Measurements from ENCODE around the gene FCN1.

The FCN1 gene

GRCh38 chr9:134933076-134933659 is 15.5 kb upstream of the FCN1 start:
- DNase-seq = no peak
- no peak overlapping the region for H3K27ac ChIP-seq
- H3K4me1 ChIP-seq = no peaks in the 10 kb centered on the region
- intact Hi-C loops (cut with DNase I; ENCODE audit: low total_unique reads) = no loop called here
- H3K27me3 ChIP-seq = peaks cover 0 to 76% of the 10 kb centered on the region in 2 donors
- no peaks in the 10 kb centered on the region for H3K36me3 ChIP-seq
- TF ChIP-seq CTCF (IDR thresholded peaks at IDR 0.05) = no peak
- H3K9me3 ChIP-seq = no peaks in the 10 kb centered on the region
- H3K4me3 ChIP-seq = no peak overlapping the region

GRCh38 chr9:134932606-134933005 is 14.9 kb upstream of the FCN1 start:
- no peak for DNase-seq
- Histone ChIP-seq H3K27me3 (peaks cover 0 to 71% of the 10 kb centered on the region in 2 donors), H3K4me3 (no peak overlapping the region), H3K36me3 (no peaks in the 10 kb centered on the region), H3K4me1 (no peaks in the 10 kb centered on the region), H3K27ac (no peak overlapping the region), H3K9me3 (no peaks in the 10 kb centered on the region)
- intact Hi-C loops (cut with DNase I; ENCODE audit: low total_unique reads) = no loop called here
- TF ChIP-seq CTCF (IDR thresholded peaks at IDR 0.05) = no peak

GRCh38 chr9:134932171-134932570 is 14.5 kb upstream of the FCN1 start:
- no peak for DNase-seq
- intact Hi-C loops (cut with DNase I; ENCODE audit: low total_unique reads) = no loop called here
- no peaks in the 10 kb centered on the region for H3K36me3 ChIP-seq

GRCh38 chr9:134930398-134930797 is 12.7 kb upstream of the FCN1 start:
- no peak for DNase-seq
- H3K4me3 ChIP-seq = no peak overlapping the region
- H3K4me1 ChIP-seq = no peaks in the 10 kb centered on the region
- TF ChIP-seq CTCF (IDR thresholded peaks at IDR 0.05) = no peak
- no peaks in the 10 kb centered on the region for H3K36me3 ChIP-seq
- intact Hi-C loops (cut with DNase I; ENCODE audit: low total_unique reads) = no loop called here
- H3K27me3 ChIP-seq = peaks cover 0 to 52% of the 10 kb centered on the region in 2 donors
- no peaks in the 10 kb centered on the region for H3K9me3 ChIP-seq
- H3K27ac ChIP-seq = no peak overlapping the region

More at GRCh38 chr9:134932171-134932570, 14.5 kb upstream of the FCN1 start:
- Histone ChIP-seq H3K4me3 (no peak overlapping the region), H3K27me3 (peaks cover 0 to 66% of the 10 kb centered on the region in 2 donors), H3K4me1 (no peaks in the 10 kb centered on the region), H3K27ac (no peak overlapping the region), H3K9me3 (no peaks in the 10 kb centered on the region)
- no peak for TF ChIP-seq CTCF (IDR thresholded peaks at IDR 0.05)

GRCh38 chr9:134929193-134930158 is 11.8 kb upstream of the FCN1 start:
- Histone ChIP-seq H3K27me3 (peaks cover 0 to 45% of the 10 kb centered on the region in 2 donors), H3K27ac (no peak overlapping the region), H3K4me1 (no peaks in the 10 kb centered on the region), H3K9me3 (no peaks in the 10 kb centered on the region), H3K4me3 (no peak overlapping the region), H3K36me3 (no peaks in the 10 kb centered on the region)
- DNase-seq = peak; percentile 71 to 72
- no peak for TF ChIP-seq CTCF (IDR thresholded peaks at IDR 0.05)
- intact Hi-C loops (cut with DNase I; ENCODE audit: low total_unique reads) = no loop called here

Measured in tibial artery (tissue), 4 donors.